ENCODE measurements around the gene TWNK.
"Not testable (repeated sequence)": the region's sequence is repeated elsewhere in the genome, so short reads cannot be mapped to it uniquely, and the experiment has no call there.

TWNK gene

GRCh38 chr10:101029520-101030295 is 42.4 kb downstream of the TWNK start:
- DNase-seq (ENCODE audit: low read depth in 2 of 2, low spot score in 1 of 2), result no peak

GRCh38 chr10:101030496-101031127 is 43.3 kb downstream of the TWNK start:
- no peak for DNase-seq (ENCODE audit: low read depth in 2 of 2, low spot score in 1 of 2)

GRCh38 chr10:101031128-101031795 is 43.9 kb downstream of the TWNK start, which contains the start of the genes PDZD7 and SFXN3:
Gene PDZD7 (minus strand): TSS chr10:101031129. CDS start chr10:101030219, 910 bp downstream.
Gene SFXN3 (plus strand): TSS chr10:101031234. CDS start chr10:101034695, 3,461 bp downstream.
- peak; percentile 92 for DNase-seq (ENCODE audit: low read depth in 2 of 2, low spot score in 1 of 2)

- peak; percentile 53 for DNase-seq (ENCODE audit: low read depth in 2 of 2, low spot score in 1 of 2)
Observed at GRCh38 chr10:101031796-101032636, 44.7 kb downstream of the TWNK start.

- peak; percentile 40 to 52 for DNase-seq (ENCODE audit: low read depth in 2 of 2, low spot score in 1 of 2)
Observed at GRCh38 chr10:101032637-101033224, 45.4 kb downstream of the TWNK start.

GRCh38 chr10:101033276-101033675 is 45.9 kb downstream of the TWNK start:
- no peak for DNase-seq (ENCODE audit: low read depth in 2 of 2, low spot score in 1 of 2)

GRCh38 chr10:101034404-101034803 is 47.1 kb downstream of the TWNK start:
- not testable (repeated sequence) for DNase-seq (ENCODE audit: low read depth in 2 of 2, low spot score in 1 of 2)

GRCh38 chr10:101035314-101035713 is 48.0 kb downstream of the TWNK start:
- no peak for DNase-seq (ENCODE audit: low read depth in 2 of 2, low spot score in 1 of 2)

- DNase-seq (ENCODE audit: low read depth in 2 of 2, low spot score in 1 of 2), result no peak
Observed at GRCh38 chr10:101035916-101036702, 48.8 kb downstream of the TWNK start.

GRCh38 chr10:101036726-101037125 is 49.4 kb downstream of the TWNK start:
- DNase-seq (ENCODE audit: low read depth in 2 of 2, low spot score in 1 of 2), result no peak

- no peak for DNase-seq (ENCODE audit: low read depth in 2 of 2, low spot score in 1 of 2)
Observed at GRCh38 chr10:101038484-101038883, 51.1 kb downstream of the TWNK start.

GRCh38 chr10:101040061-101040460 is 52.7 kb downstream of the TWNK start:
- no peak for DNase-seq (ENCODE audit: low read depth in 2 of 2, low spot score in 1 of 2)

- no peak for DNase-seq (ENCODE audit: low read depth in 2 of 2, low spot score in 1 of 2)
Observed at GRCh38 chr10:101040851-101041250, 53.5 kb downstream of the TWNK start.

- peak; percentile 47 to 49 for DNase-seq (ENCODE audit: low read depth in 2 of 2, low spot score in 1 of 2)
Observed at GRCh38 chr10:101041252-101041761, 54.0 kb downstream of the TWNK start.

- no peak for DNase-seq (ENCODE audit: low read depth in 2 of 2, low spot score in 1 of 2)
Observed at GRCh38 chr10:101042118-101042517, 54.8 kb downstream of the TWNK start.

- peak; percentile 72 to 75 for DNase-seq (ENCODE audit: low read depth in 2 of 2, low spot score in 1 of 2)
Observed at GRCh38 chr10:101042667-101043362, 55.5 kb downstream of the TWNK start.

- no peak for DNase-seq (ENCODE audit: low read depth in 2 of 2, low spot score in 1 of 2)
Observed at GRCh38 chr10:101043363-101043707, 56.0 kb downstream of the TWNK start.
